ENCODE measurements around the gene GPR62. TPM values are rescaled to one million over a fixed set of nuclear protein-coding genes. Genes with fewer than 3 reads are reported as not detected.

GPR62 gene
- polyA plus RNA-seq, 1 donor from 2014 or later = not detected

DNA sequence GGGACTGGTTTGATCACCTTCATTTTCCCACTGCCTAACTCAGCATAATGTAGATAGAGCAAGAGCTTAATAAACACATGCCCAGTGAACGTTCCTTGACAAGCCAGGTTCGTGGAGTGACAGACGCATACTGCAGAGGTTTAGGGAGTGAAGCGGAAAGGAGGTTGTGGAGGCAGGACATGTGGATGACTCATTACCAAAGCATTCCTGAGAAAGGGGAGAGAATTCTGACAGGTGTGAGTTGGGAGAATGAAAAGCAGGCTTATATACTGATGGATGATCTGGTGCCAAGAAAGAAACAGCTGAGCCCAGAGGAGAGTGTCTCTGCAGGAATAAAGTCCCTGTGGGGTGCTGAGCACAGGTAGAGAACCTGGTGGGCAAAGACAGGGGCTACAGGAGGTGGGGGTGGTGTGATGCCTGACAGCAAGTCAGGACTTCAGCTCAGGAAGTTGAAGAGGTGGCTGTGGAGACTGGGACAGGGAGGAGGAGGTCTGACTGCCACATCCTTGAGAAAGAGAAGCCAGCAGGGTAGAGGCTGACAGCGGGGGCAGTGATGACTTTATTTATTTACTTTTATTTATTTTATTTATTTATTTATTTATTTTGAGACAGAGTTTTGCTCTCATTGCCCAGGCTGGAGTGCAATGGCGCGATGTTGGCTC lies 42.9 kb downstream of the GPR62 start:
- H3K27ac Mint-ChIP-seq = peak overlapping the region in 1 of 3 donors; percentile 3
- no peaks in the 10 kb centered on the region for H3K36me3 Mint-ChIP-seq
- H3K9me3 Mint-ChIP-seq = no peaks in the 10 kb centered on the region
- peak overlapping the region in 1 of 4 donors; percentile 23 for H3K4me3 Mint-ChIP-seq
- peaks cover 13 to 24% (median 13%) of the 10 kb centered on the region in 3 donors for H3K4me1 Mint-ChIP-seq
- no peaks in the 10 kb centered on the region for H3K27me3 Mint-ChIP-seq

DNA sequence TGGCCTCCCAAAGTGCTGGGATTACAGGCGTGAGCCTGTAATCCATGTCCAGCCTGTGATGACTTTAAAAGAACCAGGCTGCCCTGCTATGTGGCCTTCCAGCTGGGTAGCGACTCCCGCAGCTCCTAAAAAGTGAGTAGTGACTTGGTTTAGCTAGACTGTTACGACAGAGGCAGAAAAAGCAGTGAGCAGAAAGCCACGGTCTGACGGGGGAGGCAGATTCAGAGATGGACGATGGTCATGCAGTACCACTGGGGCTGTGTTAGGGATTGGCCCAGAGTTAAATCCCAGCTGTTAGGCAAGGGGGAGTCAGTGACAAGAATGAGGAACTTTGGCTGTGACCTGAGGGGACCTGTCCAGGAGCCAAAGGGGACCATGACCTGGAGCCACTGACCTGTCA lies 43.6 kb downstream of the GPR62 start:
- Mint-ChIP-seq H3K27me3 (no peaks in the 10 kb centered on the region), H3K4me3 (no peak overlapping the region), H3K4me1 (peaks cover 13 to 22% (median 13%) of the 10 kb centered on the region in 3 donors), H3K9me3 (no peaks in the 10 kb centered on the region), H3K36me3 (no peaks in the 10 kb centered on the region), H3K27ac (no peak overlapping the region)

DNA sequence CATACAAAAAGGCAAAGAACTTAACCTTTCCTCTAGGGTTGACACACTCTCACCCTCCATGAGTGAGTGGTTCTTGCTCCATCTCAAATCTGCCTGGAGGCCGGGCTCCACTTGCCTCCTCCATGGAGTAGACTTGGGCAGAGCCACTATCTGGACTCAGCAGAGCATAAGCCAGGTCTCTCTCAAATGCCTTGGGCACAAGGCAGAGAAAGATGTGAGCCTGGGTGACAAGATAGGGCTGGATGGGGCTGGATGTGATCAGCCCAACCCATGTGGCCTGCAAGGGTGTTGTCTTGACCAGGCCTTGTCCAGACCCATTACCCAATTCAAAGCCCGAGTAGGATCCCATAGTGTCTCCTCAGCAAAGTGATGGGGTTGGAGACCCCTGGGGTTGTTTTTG lies 44.7 kb downstream of the GPR62 start:
- Mint-ChIP-seq H3K27ac (peak overlapping the region in 1 of 3 donors; percentile 57), H3K36me3 (no peaks in the 10 kb centered on the region), H3K27me3 (peaks cover 1% of the 10 kb centered on the region), H3K9me3 (no peaks in the 10 kb centered on the region), H3K4me1 (peaks cover 6 to 13% (median 9%) of the 10 kb centered on the region in 3 donors), H3K4me3 (no peak overlapping the region)

DNA sequence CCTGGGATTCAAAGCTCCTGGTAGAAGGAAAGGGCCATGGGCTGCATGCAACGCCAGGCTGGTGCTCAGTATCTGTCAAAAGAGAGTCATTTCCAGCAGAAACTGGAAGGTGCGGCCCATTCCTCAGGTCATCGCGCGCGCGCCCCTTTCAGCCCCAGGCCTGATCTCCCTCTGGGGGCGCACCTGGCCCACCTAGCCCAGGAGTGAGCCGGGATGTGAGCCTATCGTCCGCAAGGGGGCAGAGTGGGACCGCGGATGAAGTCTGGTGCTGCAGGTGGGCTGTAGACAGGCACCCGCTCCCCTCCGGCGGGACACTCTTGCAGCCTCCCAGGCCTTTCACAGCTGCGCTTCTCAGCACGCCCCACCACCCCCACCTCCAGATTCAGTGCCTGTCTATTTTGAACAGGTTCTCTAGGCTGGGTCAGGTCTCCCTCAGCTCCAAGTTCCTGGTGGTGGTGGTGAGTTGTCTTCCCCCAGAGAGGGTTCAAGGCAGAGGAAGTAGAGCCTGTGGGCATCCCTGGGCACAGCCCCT lies 46.3 kb downstream of the GPR62 start:
- no peaks in the 10 kb centered on the region for H3K36me3 Mint-ChIP-seq
- H3K4me3 Mint-ChIP-seq = no peak overlapping the region
- H3K27me3 Mint-ChIP-seq = peaks cover 1% of the 10 kb centered on the region
- no peaks in the 10 kb centered on the region for H3K9me3 Mint-ChIP-seq
- H3K27ac Mint-ChIP-seq = peak overlapping the region in 1 of 3 donors; percentile 67
- H3K4me1 Mint-ChIP-seq = peaks cover 0 to 4% (median 4%) of the 10 kb centered on the region in 3 donors

DNA sequence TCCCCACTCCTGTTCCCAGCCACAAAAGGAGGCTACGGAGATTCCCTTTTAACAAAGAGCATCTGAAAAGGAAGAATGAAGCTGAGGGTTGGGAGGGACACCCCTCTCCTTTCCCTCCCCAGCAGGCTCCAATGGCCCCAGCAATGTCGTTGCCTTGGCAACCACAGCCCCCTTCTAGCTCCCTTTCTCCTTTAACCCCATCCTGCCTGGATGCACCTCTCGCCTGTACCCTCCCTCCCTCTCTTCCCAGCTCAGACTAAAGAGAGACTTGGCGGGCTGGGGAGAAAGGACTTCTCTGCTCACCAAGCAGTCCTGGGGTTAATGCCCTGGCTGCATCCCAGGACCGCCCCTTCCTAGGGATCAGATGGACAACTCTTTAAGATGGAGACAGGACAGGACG lies 47.6 kb downstream of the GPR62 start:
- Mint-ChIP-seq H3K36me3 (no peaks in the 10 kb centered on the region), H3K27ac (no peak overlapping the region), H3K27me3 (peaks cover 1% of the 10 kb centered on the region), H3K4me3 (peak overlapping the region in 1 of 4 donors; percentile 55), H3K9me3 (no peaks in the 10 kb centered on the region), H3K4me1 (peaks cover 0 to 4% (median 3%) of the 10 kb centered on the region in 3 donors)

DNA sequence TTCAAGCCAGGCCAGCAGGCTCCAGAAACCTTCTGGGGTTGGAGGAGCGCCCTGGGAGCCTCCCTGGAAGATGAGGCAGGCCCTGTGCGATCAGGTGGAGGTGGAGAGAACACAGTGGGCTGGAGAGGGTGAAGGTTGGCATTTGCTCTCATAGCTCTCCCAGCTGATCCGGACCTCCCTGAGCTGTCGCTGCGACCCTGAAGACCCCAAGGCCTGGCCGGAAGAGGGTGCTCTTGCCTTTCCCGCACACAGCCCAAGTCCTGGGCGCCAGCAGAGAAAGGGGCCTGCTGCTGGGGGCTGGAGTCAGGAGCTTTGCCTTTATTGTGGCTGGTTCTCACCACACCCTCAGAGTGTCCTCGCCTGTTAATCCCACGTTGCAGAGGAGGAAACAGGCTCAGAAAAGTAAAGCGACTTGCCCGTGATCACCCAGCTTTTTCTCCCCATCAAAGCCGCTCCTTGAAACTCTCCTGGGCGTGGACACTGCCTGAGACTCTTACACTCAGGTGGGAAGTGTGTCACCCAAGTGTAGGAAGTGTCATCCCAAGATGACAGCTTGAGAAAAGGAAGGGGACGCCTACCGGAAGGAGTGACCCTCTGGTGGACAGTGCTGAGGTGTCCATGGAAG lies 49.1 kb downstream of the GPR62 start:
- Mint-ChIP-seq H3K27me3 (peaks cover 1% of the 10 kb centered on the region), H3K9me3 (no peaks in the 10 kb centered on the region), H3K4me1 (peaks cover 0 to 4% (median 3%) of the 10 kb centered on the region in 3 donors), H3K4me3 (no peak overlapping the region), H3K36me3 (no peaks in the 10 kb centered on the region), H3K27ac (no peak overlapping the region)

DNA sequence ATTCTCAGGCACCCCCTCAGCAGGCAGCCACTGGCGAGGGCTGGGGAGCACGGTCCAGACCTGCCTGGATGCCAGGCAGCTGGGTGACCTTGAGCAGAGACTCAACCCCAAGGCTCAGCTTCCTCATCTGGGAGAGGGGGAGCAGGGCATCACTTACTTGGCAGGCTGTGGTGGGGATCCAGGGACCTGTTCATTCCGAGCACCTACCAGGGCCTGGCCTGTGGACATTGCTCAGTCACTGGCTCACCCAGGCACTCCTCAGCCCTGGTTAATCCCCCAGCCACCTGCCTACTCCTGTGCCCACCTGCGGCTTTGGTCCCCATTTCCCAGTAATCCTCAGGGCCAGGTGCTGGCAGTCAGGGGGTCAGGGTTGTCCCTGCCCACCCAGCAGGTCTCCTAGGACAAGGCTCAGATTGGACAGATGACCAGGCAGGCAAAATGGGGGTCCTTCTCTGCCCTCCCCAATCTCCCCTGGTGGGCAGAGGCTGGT lies 49.8 kb downstream of the GPR62 start:
- Mint-ChIP-seq H3K4me1 (peaks cover 0 to 4% (median 3%) of the 10 kb centered on the region in 3 donors), H3K36me3 (no peaks in the 10 kb centered on the region), H3K27me3 (peaks cover 1% of the 10 kb centered on the region), H3K9me3 (no peaks in the 10 kb centered on the region), H3K4me3 (no peak overlapping the region), H3K27ac (no peak overlapping the region)

DNA sequence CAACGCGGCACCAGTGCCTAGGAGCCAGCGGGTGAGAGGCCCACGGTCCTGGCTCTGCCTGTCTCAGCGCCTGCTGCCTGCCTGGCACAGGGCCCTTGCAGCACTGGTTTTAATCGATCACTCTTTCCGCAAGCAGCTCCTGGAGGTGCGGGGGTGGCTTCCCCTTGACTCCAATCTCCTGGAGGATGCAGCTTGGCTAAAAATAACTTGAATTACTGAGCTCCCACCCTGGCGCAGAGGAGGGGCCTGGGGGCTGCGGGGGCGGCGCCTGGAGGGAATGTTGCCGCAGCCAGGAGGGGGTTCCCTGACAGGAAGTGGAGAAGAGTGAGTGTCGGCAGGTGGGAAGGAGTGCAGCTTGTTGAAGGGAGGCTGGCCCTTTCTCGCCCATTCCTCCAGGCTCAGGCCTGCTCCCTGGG lies 50.4 kb downstream of the GPR62 start:
- Mint-ChIP-seq H3K27me3 (peaks cover 1% of the 10 kb centered on the region), H3K9me3 (no peaks in the 10 kb centered on the region), H3K27ac (no peak overlapping the region), H3K36me3 (no peaks in the 10 kb centered on the region), H3K4me3 (no peak overlapping the region), H3K4me1 (peaks cover 0 to 4% (median 4%) of the 10 kb centered on the region in 3 donors)

DNA sequence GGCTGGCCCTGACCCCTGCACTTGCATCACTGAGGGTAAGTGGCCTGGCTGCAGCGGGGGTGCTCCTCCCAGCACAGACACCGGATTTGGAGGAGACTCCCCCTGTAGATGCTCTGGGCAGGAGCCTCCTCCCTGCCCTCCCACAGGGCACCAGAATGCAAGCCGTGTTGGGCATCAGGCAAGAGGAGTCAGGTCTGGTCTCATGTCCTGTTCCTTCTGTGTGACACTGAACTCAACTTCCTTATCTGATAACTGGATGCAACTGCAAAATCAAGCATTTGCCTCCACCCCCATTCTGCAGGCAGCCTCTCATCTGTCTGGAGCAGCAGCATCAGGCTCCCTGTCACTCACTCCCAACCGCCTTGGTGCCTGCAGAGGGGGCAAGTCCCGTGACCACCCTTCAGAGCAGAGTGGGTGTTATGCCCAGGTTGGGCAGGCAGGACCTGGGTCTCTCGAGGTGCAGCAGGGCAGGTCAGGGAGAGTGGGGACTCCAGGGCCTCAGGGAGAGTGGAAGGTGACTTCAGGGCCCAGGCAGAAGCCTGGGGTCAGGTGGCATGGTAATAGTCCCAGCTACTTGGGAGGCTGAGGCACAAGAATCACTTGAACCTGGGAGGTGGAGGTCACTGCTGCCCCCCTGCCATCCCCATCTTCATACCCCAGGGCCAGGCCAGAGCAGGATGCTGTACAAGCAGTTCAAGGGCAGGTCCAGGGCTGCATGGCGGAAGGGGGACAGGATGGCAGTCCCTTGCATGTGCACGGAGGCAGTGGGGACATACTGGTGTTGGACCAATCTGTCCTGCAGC lies 51.0 kb downstream of the GPR62 start:
- H3K4me1 Mint-ChIP-seq = peaks cover 0 to 4% (median 4%) of the 10 kb centered on the region in 3 donors
- peaks cover 1% of the 10 kb centered on the region for H3K27me3 Mint-ChIP-seq
- H3K36me3 Mint-ChIP-seq = no peaks in the 10 kb centered on the region
- peaks cover 0 to 3% (median 0%) of the 10 kb centered on the region in 3 donors for H3K9me3 Mint-ChIP-seq
- H3K4me3 Mint-ChIP-seq = no peak overlapping the region
- no peak overlapping the region for H3K27ac Mint-ChIP-seq

DNA sequence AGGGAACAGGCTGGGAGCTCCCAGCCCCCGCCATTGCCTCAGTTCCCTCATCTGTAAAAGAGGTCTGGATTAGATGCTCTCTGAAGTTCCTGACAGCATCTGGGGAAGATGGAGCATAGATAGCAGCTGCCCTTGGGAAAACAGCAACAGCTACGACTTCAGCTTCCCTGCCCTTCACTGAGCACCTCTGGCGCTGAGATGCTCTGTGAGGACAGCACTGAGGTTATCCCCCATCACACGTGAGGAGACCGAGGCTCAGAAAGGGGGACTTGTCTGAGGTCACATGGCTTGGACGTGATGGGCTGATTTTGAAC lies 51.6 kb downstream of the GPR62 start:
- H3K4me3 Mint-ChIP-seq = no peak overlapping the region
- H3K4me1 Mint-ChIP-seq = peaks cover 0 to 2% (median 0%) of the 10 kb centered on the region in 3 donors
- H3K9me3 Mint-ChIP-seq = peaks cover 0 to 3% (median 0%) of the 10 kb centered on the region in 3 donors
- H3K27ac Mint-ChIP-seq = no peak overlapping the region
- peaks cover 1% of the 10 kb centered on the region for H3K27me3 Mint-ChIP-seq
- H3K36me3 Mint-ChIP-seq = no peaks in the 10 kb centered on the region

Other genes with a start within 250 kb of the GPR62 start
- gene GRM2, start 248.3 kb upstream of the GPR62 start, polyA plus RNA-seq = not detected
- gene IQCF6, start 176.1 kb upstream of the GPR62 start, polyA plus RNA-seq = not detected
- gene IQCF2, start 93.8 kb upstream of the GPR62 start, polyA plus RNA-seq = not detected
- gene IQCF5, start 79.8 kb upstream of the GPR62 start, polyA plus RNA-seq = not detected
- not detected for gene IQCF1, start 52.0 kb upstream of the GPR62 start, polyA plus RNA-seq
- 28.8 TPM for gene RRP9, start 13.5 kb upstream of the GPR62 start, polyA plus RNA-seq
- 15.5 TPM for gene PARP3, start 13.0 kb upstream of the GPR62 start, polyA plus RNA-seq
- 13.9 TPM for gene PCBP4, start 12.1 kb downstream of the GPR62 start, polyA plus RNA-seq
- 106 TPM for gene ABHD14B, start 18.7 kb downstream of the GPR62 start, polyA plus RNA-seq
- gene ABHD14A, start 19.7 kb downstream of the GPR62 start, polyA plus RNA-seq = 61.6 TPM
- gene ACY1, start 28.2 kb downstream of the GPR62 start, polyA plus RNA-seq = 18.0 TPM
- gene RPL29, start 40.5 kb downstream of the GPR62 start, polyA plus RNA-seq = 1,567 TPM
- gene DUSP7, start 101.2 kb downstream of the GPR62 start, polyA plus RNA-seq = 1.1 TPM
- 1.2 TPM for gene POC1A, start 199.0 kb downstream of the GPR62 start, polyA plus RNA-seq
- gene ALAS1, start 242.8 kb downstream of the GPR62 start, polyA plus RNA-seq = 24.8 TPM